HCEC 1CT (cell line): ENCODE measurements around the gene G2E3.
"Not testable (repeated sequence)": the region's sequence is repeated elsewhere in the genome, so short reads cannot be mapped to it uniquely, and the experiment has no call there.

Experiments used
- DNase-seq: peaks from one replicate; pipeline ENCODE4 v3.0.0-alpha.2; 2017

Gene G2E3

DNA sequence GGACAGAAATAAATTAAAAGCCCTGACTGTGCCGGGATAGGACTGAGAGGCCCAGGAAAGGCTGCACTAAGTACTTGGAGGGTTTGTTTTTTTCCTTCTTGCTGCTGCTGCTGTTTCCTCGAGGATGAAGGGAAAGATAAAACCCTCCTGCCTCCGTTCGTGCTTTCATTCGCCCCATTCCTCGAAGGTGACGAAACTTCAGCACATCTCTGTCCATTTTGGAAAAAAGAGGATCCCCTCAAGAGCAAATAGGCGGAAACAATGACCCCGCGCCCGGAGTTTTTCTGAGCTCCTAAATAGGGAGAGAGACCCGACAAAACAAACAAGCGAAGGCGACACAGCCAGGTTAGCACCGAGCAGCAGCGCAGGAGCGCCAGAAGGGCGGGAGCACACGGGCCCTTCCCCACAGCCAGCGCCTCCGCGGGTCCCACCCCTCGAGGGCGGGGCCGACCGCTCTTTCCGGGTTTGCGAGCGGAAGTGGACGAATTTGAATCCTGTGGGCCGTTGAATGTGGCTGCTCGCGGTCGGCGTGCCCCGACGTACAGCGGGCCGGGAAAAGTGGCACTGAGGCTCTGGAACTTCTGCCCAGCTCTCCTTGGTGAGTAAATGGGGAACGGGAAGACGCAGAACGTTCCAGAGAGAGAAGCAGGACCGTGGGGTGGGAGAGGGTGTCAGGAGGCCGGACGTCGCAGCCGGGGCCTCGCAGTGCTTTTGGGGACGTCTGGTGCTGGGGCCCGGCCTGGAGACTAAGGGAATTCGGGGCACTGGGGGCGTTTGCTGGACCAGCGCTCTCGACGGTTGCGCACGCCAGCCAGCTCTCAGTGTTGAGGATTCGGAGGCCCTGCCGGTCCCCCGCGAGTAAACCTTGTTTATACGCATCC, at the start of gene G2E3:
G2E3 (plus strand) TSS at position 484 of the 881 bp plus-strand sequence. CDS start 21,922 bp downstream, outside the sequence.
- peak; percentile 88 for DNase-seq

DNA sequence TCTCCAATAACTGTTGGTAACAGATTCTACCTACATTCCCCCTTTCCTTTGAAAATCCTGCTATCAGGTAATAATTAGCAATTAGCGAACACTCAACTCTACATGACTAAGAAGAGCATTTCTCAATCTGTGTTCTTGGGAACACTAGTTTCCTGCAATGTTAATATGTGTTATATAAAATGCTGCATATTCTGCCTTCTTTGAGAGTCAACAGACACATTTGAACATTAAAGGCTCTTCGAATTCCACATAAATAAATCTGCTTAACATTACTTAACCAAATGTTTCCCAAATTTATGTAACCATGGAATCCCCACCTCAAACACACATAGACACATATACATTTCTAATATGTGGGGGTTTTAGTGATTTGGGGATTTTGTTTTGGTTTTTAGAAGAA, 41.2 kb upstream of the G2E3 start:
- DNase-seq, result no peak

GRCh38 chr14:30518867-30519560, 39.9 kb upstream of the G2E3 start:
- DNase-seq, result no peak

DNA sequence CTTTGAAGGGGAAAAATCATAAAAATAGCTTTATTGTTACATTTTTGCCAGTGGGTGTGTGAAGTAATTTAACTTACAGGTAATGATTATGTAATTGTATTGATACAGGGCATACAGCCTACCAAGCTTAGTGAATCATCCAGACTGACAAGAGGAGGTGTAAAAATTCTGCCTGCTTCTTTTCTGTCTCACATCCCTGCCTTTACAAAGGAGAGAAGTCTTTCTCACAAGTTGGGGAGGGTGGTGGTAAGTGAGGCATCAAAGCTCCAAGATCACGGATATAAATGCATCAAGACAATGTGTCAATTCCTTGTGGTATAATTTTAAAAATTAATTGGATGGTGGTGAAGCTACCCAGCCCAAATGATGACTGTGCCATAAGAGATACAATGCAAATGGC, 39.0 kb upstream of the G2E3 start:
- DNase-seq, result no peak

GRCh38 chr14:30520536-30520935, 38.4 kb upstream of the G2E3 start:
- DNase-seq, result no peak

DNA sequence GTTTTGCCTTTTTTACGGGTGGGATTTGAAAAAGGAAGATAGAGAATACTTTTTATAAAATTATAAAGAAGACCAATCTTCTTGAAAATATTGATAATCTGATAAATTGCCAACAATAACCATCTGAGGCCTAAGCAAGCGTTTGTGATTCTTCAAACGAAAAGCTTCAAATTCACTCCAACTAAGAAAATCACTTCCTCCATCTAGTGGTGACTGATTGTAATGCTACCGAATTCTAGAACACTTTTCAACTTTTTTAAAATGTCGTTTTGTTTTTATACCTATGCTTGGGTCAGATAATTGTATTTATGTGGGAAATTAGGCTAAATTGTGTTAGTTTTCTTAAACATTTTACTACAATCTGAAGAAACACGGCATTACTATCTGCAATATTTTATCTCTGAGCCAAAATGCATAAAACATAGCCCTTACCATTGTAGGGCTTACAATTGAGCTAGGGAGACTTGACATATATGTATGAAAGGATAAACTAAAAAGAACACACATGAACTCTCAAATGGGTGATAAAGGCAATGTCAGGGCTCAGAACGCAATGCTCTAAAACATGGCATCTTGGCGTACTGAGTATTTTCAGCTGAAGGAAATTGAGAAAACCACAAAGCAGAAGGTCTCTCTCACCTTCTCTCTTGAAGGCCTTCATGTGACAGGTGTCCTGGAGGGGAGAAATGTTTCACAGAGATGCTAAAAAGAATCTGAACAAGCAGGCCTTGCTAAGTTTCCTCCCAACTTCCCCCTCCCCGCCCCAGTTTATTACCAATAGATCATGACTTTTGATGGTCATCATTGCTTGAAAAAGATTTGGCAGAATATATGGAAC, 36.8 kb upstream of the G2E3 start:
- DNase-seq, result peak; percentile 44

GRCh38 chr14:30525833-30526232, 33.1 kb upstream of the G2E3 start:
- peak; percentile 5 for DNase-seq

GRCh38 chr14:30527196-30527595, 31.8 kb upstream of the G2E3 start:
- DNase-seq, result no peak

DNA sequence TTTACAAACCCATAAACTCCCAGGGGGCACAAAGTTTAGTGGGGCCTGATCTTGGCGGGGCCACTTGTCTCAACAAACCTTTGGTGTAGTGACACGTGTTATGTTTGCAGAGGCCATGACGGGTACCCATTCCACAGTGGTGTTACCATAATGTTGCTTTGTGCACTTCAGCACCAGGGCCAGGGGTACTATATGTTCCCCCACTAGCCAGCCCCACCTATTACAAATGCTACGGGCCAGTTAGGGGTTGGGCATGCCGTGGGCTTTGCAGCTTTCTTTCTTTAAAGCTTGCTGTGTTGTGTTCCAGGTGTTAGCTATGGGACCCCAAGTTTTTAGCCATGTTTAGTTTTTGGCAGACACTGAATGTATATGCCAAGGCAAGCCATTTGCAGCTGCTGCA, 30.8 kb upstream of the G2E3 start:
- DNase-seq, result no peak

DNA sequence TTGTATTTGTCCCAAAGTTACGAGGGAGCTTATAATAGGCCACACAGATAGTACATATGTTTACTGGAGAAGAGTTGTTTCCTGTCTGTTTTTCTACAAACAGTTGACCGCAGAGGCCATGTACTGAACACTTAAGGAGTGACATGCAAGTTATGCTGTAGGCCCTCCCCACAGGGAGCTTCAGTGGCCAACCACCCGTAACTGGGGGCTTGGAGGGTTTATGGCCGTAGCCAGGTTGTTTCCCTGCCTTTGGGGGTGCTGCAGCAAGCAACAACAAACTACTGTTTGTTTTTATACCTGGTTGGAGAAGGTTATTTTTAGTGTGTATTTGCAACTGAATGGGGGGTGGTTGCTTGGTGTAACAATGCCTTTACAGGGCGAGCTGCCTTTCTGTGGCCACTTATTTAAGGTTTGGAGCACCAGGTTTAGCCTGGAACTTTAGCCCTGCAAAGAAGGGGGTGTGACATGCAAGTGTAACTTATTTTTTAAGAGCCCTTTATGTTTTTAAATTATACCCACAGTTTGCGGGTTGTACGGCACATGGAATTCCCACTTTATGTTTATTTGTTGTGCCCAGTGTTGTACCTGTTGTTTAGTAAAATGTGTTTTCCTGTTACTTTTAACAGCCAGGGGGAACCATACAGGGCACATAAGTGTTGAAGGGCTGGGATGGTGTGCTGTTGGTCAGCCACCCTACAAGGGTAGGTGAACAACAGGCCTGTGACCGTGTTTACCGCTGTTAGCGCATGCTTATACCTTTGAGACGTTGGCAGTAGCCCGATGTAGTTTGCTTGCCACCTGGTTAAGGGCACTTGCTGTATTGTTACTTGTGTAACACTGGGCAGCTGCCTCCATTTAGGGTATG, 29.9 kb upstream of the G2E3 start:
- no peak for DNase-seq

- DNase-seq, result no peak
Observed at GRCh38 chr14:30532264-30532663, 26.7 kb upstream of the G2E3 start.

DNA sequence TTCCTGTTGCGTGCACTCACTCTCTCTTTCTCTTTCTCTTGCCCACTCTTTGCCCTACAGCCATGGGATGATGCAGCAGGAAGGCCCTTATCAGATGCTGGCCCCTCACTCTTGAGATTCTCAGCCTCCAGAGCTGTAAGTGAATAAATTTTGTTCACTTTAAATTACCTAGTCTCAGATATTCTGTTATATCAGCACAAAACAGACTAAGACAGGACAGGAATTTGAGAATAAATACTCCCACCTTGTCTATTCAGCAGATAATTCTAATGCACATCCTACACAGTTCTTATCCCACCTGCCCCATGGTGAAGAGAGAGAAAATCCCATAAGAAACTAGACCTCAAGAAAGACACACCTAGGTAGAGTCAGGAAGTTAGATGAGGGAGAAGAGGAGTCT, 25.8 kb upstream of the G2E3 start:
- no peak for DNase-seq

DNA sequence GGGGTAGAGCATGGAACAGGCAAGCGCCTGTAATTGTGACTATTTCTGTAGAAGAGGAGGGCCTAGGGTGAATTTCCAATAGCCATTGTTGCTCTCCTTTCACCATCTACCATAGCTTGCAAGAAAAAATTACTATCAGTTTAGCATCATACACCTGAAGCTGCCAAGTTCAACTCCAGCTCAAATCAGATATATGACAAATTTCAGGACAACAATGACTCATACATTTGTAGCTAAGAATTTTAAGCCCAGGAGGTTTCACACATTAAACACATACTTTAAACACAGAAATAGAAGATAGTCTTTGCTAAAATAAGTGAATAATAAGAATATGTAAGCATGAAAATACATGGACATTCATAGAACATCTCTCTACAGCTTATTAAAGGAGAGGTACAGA, 17.6 kb upstream of the G2E3 start:
- DNase-seq, result no peak

- not testable (repeated sequence) for DNase-seq
Observed at GRCh38 chr14:30546735-30547134, 12.2 kb upstream of the G2E3 start.

- no peak for DNase-seq
Observed at GRCh38 chr14:30547388-30548048, 11.4 kb upstream of the G2E3 start.

DNA sequence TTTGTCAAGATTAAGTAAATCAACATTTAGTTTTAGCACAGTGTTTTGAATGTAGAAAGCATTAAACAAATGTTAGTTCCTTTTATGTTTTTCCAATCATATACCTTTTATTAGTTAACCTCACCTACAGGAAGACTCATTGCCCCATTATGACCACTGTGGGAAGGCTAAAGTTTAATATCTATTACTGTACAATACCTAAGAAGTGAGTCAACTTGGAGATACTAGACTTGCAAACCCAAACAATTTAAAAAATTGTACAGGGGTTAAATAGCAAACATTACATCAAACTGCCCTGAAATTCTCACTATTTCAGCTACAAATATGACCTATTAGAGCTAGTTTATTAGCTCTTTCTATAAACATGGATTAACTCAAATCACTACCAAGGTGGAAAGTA, 8.6 kb upstream of the G2E3 start:
- peak; percentile 64 for DNase-seq

- DNase-seq, result no peak
Observed at GRCh38 chr14:30551460-30551859, 7.5 kb upstream of the G2E3 start.

DNA sequence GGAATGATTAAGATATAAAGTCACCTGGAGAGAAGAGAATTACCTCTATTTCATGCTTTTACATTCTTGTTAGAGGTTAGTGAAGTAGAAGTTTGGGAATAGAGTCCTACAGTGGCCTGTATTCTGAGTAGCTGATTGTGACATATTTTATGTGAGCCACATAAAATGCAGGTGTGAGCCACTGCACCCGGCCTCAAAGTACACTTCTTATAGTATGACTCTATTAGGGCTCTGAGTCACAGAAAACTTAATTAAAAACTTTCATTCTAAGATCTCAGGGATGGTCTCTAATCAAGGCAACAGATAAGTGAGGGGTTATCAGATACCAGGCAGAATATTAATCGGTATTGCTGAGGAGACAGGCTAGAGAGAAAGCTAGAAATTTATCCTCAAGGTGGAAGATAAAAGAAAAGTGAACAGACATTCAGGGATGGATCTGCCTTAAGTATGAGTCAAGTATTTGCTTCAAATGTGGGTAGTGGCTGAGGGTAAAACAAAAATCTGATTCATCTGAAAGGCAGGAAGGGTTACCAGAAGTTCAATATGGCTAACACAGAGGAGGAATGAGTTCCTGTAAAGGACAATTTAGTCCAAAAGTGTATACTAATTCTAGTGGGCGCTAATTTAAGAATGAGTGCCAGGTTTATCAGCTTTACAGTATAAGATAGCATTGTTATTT, 5.5 kb upstream of the G2E3 start:
- peak; percentile 85 for DNase-seq

DNA sequence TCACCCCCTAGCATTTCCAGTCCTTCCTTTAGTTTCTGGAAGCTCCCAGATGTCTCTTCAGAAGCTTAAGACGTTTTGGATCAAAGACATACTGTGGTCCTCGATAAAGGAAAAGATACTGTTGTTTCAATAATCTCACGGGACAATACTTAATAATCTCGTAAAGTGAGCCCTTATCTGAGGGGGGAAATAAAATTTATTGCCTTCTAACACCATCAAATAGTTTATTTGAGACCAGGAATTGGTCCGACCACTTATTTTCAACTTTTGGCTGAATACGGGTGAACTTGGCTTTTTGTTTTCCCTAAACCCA, 640 bp upstream of the G2E3 start:
- DNase-seq, result no peak

GRCh38 chr14:30559638-30560091, 707 bp downstream of the G2E3 start:
- peak; percentile 20 for DNase-seq

GRCh38 chr14:30560581-30560980, 1.6 kb downstream of the G2E3 start:
- DNase-seq, result no peak
